ENCODE results near the gene USP47.

DNA sequence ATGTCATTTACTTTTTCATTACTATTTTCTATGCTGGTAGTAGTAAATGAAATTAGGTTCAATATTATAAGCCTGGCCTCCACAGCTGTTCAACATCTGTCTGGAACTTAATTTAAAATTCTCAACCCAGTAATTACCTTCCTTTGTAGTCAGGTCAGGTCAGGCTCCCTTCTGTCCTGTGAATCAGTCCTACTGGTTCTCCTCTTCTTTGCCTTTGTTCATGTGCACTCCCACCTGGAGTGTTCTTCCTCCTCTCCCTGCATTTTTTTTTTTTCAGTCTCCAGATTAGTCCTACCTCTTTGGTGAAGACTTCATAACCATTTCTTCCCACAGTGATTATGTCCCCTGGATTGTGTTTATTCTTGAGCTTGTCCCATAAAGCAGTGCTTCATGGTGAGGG lies 98.8 kb downstream of the USP47 start:
- no peak for TF ChIP-seq EZH2 (IDR thresholded peaks at IDR 0.05; ENCODE audit: low read depth, unreplicated experiment)
- TF ChIP-seq, protein P1, sequence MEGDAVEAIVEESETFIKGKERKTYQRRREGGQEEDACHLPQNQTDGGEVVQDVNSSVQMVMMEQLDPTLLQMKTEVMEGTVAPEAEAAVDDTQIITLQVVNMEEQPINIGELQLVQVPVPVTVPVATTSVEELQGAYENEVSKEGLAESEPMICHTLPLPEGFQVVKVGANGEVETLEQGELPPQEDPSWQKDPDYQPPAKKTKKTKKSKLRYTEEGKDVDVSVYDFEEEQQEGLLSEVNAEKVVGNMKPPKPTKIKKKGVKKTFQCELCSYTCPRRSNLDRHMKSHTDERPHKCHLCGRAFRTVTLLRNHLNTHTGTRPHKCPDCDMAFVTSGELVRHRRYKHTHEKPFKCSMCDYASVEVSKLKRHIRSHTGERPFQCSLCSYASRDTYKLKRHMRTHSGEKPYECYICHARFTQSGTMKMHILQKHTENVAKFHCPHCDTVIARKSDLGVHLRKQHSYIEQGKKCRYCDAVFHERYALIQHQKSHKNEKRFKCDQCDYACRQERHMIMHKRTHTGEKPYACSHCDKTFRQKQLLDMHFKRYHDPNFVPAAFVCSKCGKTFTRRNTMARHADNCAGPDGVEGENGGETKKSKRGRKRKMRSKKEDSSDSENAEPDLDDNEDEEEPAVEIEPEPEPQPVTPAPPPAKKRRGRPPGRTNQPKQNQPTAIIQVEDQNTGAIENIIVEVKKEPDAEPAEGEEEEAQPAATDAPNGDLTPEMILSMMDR (conservative IDR thresholded peaks at IDR 0.05; ENCODE audit: low read depth in 2 of 2): no peak
- no peak for TF ChIP-seq CREB1 (CRISPR knock-in tag; IDR thresholded peaks at IDR 0.05; ENCODE audit: low read depth)
- TF ChIP-seq POLR2AphosphoS5 (IDR thresholded peaks at IDR 0.05; ENCODE audit: low read depth): no peak
